OCI-LY3 (cell line): Measurements from ENCODE around the gene LCORL.
A peak's percentile ranks its signal among the peaks of the same experiment; 100 is the strongest.

Experiments
- H2AFZ ChIP-seq: fragments of 200-600, 300-600 bp; shearing (Covaris generic); 2 replicates; pipeline ENCODE4 v1.6.0; 2014; ENCODE audit warnings: antibody characterized with exemption, low read depth, low read length
- H3K27ac ChIP-seq: fragments of 200-600, 300-600 bp; sonication (generic); 2 replicates; pipeline ENCODE4 v1.5.1; 2014; ENCODE audit warnings: mild to moderate bottlenecking, low read length, moderate library complexity, mixed read lengths
- H3K27me3 ChIP-seq: fragments of 200-600, 300-600 bp; sonication (generic); 2 replicates; pipeline ENCODE4 v1.6.1; 2014; ENCODE audit warnings: low read depth, low read length, mixed read lengths
- H3K36me3 ChIP-seq: fragments of 200-600, 300-600 bp; sonication (generic); replicated peaks from 2 replicates; pipeline ENCODE3; 2014; ENCODE audit warnings: low read depth, low read length, mixed read lengths
- H3K4me1 ChIP-seq: fragments of 300-600, 200-600 bp; sonication (generic); 2 replicates; pipeline ENCODE4 v1.6.1; 2014; ENCODE audit warnings: low read length, mixed read lengths
- H3K4me2 ChIP-seq: fragments of 200-600, 300-600 bp; sonication (generic); 2 replicates; pipeline ENCODE4 v1.6.1; 2014; ENCODE audit warnings: low read length, mixed read lengths
- H3K4me3 ChIP-seq: fragments of 300-600, 200-600 bp; sonication (generic); 2 replicates; pipeline ENCODE4 v1.5.1; 2014; ENCODE audit warnings: antibody characterized with exemption, mild to moderate bottlenecking, low read length, moderate library complexity
- H3K79me2 ChIP-seq: fragments of 300-600, 200-600 bp; shearing (Covaris generic); 2 replicates; pipeline ENCODE4 v1.6.1; 2014; ENCODE audit warnings: mild to moderate bottlenecking, low read length, mixed read lengths
- H3K9ac ChIP-seq: fragments of 300-600, 200-600 bp; shearing (Covaris generic); 2 replicates; pipeline ENCODE4 v1.6.0; 2014; ENCODE audit warnings: mild to moderate bottlenecking, low read length, moderate library complexity
- H3K9me3 ChIP-seq: fragments of 200-600, 300-600 bp; shearing (Covaris generic); 2 replicates; pipeline ENCODE4 v1.6.1; 2014; ENCODE audit warnings: low read length, mixed read lengths; ENCODE audit not compliant: insufficient read depth
- H4K20me1 ChIP-seq: fragments of 200-600, 300-600 bp; sonication (generic); 2 replicates; pipeline ENCODE4 v1.6.1; 2016; ENCODE audit warnings: low read length, mixed read lengths; ENCODE audit not compliant: insufficient read depth
- EZH2phosphoT487 ChIP-seq: fragments of 200-600 bp; shearing (Covaris generic); IDR thresholded peaks from 2 replicates; pipeline ENCODE4 v1.6.1; 2018; ENCODE audit warnings: antibody characterized with exemption, mixed run types, low read depth
- TF ChIP-seq, protein P1 (sequence below): fragments of 200-600, 300-600 bp; sonication (generic); IDR thresholded peaks from 2 replicates; pipeline ENCODE4 v1.5.1; 2014; ENCODE audit warnings: antibody characterized with exemption, low read length, low read depth

The LCORL gene

DNA sequence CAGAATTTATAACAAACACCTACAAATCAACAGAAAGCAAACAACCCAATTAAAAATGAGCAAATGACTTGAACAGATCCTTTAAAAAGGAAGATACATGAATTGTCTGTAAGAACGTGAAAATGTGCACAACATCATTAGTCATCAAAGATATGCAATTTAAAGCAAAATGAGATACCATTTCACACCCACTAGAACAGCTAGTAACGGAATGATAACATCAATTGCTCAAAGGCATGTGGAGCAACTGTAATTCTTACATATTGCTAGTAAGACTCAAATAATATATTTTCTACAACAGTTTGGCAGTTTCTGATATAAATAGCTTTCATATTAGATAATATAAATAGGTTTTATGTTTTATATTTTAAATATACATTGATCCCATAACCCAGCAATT, 82.5 kb downstream of the LCORL start:
- Histone ChIP-seq H3K36me3 (peaks cover 4% of the 10 kb centered on the region), H3K4me2 (no peak overlapping the region), H3K9ac (no peak overlapping the region), H4K20me1 (no peaks in the 10 kb centered on the region; the same call in none of the 2 replicates), H3K4me3 (no peak overlapping the region), H2AFZ (no peak overlapping the region), H3K27me3 (no peaks in the 10 kb centered on the region), H3K4me1 (no peaks in the 10 kb centered on the region), H3K9me3 (no peaks in the 10 kb centered on the region), H3K27ac (no peak overlapping the region), H3K79me2 (no peaks in the 10 kb centered on the region)
- no peak for TF ChIP-seq EZH2phosphoT487
- TF ChIP-seq, protein P1, sequence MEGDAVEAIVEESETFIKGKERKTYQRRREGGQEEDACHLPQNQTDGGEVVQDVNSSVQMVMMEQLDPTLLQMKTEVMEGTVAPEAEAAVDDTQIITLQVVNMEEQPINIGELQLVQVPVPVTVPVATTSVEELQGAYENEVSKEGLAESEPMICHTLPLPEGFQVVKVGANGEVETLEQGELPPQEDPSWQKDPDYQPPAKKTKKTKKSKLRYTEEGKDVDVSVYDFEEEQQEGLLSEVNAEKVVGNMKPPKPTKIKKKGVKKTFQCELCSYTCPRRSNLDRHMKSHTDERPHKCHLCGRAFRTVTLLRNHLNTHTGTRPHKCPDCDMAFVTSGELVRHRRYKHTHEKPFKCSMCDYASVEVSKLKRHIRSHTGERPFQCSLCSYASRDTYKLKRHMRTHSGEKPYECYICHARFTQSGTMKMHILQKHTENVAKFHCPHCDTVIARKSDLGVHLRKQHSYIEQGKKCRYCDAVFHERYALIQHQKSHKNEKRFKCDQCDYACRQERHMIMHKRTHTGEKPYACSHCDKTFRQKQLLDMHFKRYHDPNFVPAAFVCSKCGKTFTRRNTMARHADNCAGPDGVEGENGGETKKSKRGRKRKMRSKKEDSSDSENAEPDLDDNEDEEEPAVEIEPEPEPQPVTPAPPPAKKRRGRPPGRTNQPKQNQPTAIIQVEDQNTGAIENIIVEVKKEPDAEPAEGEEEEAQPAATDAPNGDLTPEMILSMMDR, result no peak

DNA sequence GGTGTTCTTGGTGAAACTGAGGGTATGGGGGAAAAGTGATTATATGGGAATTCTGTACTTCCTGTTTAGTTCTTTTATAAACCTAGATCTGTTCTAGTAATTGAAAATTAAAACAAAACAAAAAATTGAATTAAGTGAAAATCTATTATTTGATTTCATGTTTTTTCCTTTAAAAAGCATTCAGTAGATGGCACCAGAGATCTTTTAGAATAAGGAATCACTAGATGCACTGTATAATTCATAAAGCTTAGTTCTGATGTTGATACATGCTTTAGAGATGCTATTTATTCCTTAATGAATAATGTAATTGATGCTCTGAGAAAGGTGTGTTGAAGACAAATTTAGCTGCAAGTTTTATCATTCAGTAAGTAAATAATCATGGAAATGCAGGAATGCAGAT, 87.3 kb downstream of the LCORL start:
- TF ChIP-seq, protein P1, result peak; percentile 32
- no peak for TF ChIP-seq EZH2phosphoT487
- Histone ChIP-seq H3K27ac (no peak overlapping the region), H3K36me3 (peaks cover 11% of the 10 kb centered on the region), H3K79me2 (no peaks in the 10 kb centered on the region), H3K9ac (no peak overlapping the region), H3K4me3 (no peak overlapping the region), H3K27me3 (no peaks in the 10 kb centered on the region), H2AFZ (no peak overlapping the region), H4K20me1 (no peaks in the 10 kb centered on the region), H3K9me3 (no peaks in the 10 kb centered on the region), H3K4me1 (no peaks in the 10 kb centered on the region), H3K4me2 (no peak overlapping the region)

DNA sequence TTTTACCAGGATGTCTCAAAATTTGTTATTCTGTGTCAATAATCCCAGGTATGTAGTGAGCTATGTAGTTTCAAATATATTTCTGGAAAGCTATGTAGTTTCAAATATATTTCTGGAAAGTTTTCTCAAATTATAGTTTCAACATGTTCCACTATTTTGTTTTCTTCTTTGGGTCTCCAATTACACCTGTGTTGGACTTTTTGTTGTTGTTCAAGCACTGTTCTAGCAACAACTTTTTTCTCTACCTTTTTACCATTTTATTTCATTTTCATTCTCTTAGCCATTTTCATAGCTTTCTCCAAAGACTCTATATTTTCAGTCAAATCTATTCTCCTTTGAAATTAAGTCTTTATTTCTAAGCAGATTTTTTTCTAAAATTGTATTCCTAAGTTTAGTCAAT, 88.4 kb downstream of the LCORL start:
- no peak overlapping the region for H3K4me3 ChIP-seq
- H3K9me3 ChIP-seq, result no peaks in the 10 kb centered on the region
- no peak overlapping the region for H3K9ac ChIP-seq
- H3K4me1 ChIP-seq, result no peaks in the 10 kb centered on the region
- H3K27ac ChIP-seq, result no peak overlapping the region
- H3K79me2 ChIP-seq, result no peaks in the 10 kb centered on the region
- H3K36me3 ChIP-seq, result peaks cover 11% of the 10 kb centered on the region
- H2AFZ ChIP-seq, result no peak overlapping the region
- no peak overlapping the region for H3K4me2 ChIP-seq
- no peaks in the 10 kb centered on the region for H4K20me1 ChIP-seq
- TF ChIP-seq, protein P1, result no peak
- no peak for TF ChIP-seq EZH2phosphoT487
- no peaks in the 10 kb centered on the region for H3K27me3 ChIP-seq

DNA sequence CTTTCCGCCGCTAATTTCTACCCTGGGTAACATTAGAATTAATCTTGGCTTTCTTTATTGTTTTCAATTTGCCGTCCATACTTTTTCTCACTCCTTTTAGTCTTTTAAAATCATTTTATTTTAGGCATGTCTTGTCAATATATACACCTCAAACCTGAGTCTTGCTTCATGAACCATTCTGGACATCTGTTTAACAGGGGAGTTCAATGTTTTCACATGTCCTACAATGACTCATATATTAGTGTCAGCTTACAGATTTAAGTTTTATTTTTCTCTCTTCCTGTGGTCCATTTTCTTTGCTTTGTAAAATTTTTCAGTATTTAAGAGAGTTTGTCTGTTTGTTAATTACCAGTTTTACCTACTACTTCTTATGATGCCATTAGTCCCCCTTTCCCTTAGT, 89.5 kb downstream of the LCORL start:
- no peaks in the 10 kb centered on the region for H3K4me1 ChIP-seq
- H3K4me2 ChIP-seq, result no peak overlapping the region
- 0 out of 2 replicates have a peak, but pooled peaks cover 2% of the 10 kb centered on the region for H4K20me1 ChIP-seq
- H3K79me2 ChIP-seq, result no peaks in the 10 kb centered on the region
- no peak overlapping the region for H3K27ac ChIP-seq
- no peaks in the 10 kb centered on the region for H3K9me3 ChIP-seq
- H3K27me3 ChIP-seq, result no peaks in the 10 kb centered on the region
- TF ChIP-seq, protein P1, result no peak
- TF ChIP-seq EZH2phosphoT487, result no peak
- no peak overlapping the region for H3K4me3 ChIP-seq
- no peak overlapping the region for H3K9ac ChIP-seq
- peaks cover 11% of the 10 kb centered on the region for H3K36me3 ChIP-seq
- no peak overlapping the region for H2AFZ ChIP-seq
